Natural killer cell treated with Interleukin-12 subunit alpha and Interleukin-12 subunit beta and Interleukin-15 and Interleukin-18, amount 100 ng/mL, for 72 hours (primary cell): ENCODE measurements around the gene MAPK6. TPM values are rescaled to one million over a fixed set of nuclear protein-coding genes. Genes with fewer than 3 reads are reported as not detected.

Source experiments
- ATAC-seq, 2 donors: fragments of 150-1000 bp; cut with Tn5 transposase in 1 of 2; sonication (Bioruptor Pico), chemical (Tn5 transposase) in 1 of 2; 2 replicates each; pipeline ENCODE4 v1.10.0; 2021
- DNase-seq: peaks from one replicate; pipeline ENCODE4 v3.0.0; 2022; ENCODE audit warnings: low spot score
- H3K27ac Mint-ChIP-seq, 2 donors: 1 replicate in 1 of 2; 2 replicates in 1 of 2; pipeline ENCODE4 v1.8.0; 2022; ENCODE audit warnings: mixed read lengths in 2 of 2, mild to moderate bottlenecking in 1 of 2, moderate library complexity in 1 of 2
- H3K27me3 Mint-ChIP-seq, 2 donors: 1 replicate in 1 of 2; 2 replicates in 1 of 2; pipeline ENCODE4 v1.8.0; 2022; ENCODE audit warnings: mixed read lengths in 2 of 2
- H3K36me3 Mint-ChIP-seq: one replicate; pipeline ENCODE4 v1.8.0; 2022; ENCODE audit warnings: mixed read lengths
- H3K4me1 Mint-ChIP-seq, 2 donors: 1 replicate in 1 of 2; 2 replicates in 1 of 2; pipeline ENCODE4 v1.8.0; 2022; ENCODE audit warnings: low read depth in 2 of 2, mixed read lengths in 2 of 2, mild to moderate bottlenecking in 1 of 2
- H3K4me3 Mint-ChIP-seq: one replicate; pipeline ENCODE4 v1.8.0; 2022; ENCODE audit warnings: mixed read lengths
- H3K9me3 Mint-ChIP-seq: 2 replicates; pipeline ENCODE4 v1.8.0; 2022; ENCODE audit warnings: mixed read lengths
- total RNA-seq, 2 donors: library from RNA; stranded (reverse); gene quantifications; one replicate each; pipeline ENCODE4 v1.2.3, GENCODE V29; 2022

MAPK6 gene
- total RNA-seq, 2 donors from 2014 or later = 65.8 to 89.1 TPM

GRCh38 chr15:52102463-52102862 lies 83.4 kb downstream of the MAPK6 start:
- H3K27ac Mint-ChIP-seq = no peak overlapping the region

GRCh38 chr15:52103217-52104207 lies 84.5 kb downstream of the MAPK6 start:
- Mint-ChIP-seq H3K36me3 (no peaks in the 10 kb centered on the region), H3K9me3 (no peaks in the 10 kb centered on the region), H3K4me1 (peaks cover 5 to 6% of the 10 kb centered on the region in 2 donors), H3K27ac (no peak overlapping the region), H3K27me3 (peaks cover 1 to 6% of the 10 kb centered on the region in 2 donors), H3K4me3 (no peak overlapping the region)
- ATAC-seq = peak in 1 of 2 donors; percentile 59
- no peak for DNase-seq

More at GRCh38 chr15:52102463-52102862, 83.4 kb downstream of the MAPK6 start:
- DNase-seq (no peak), ATAC-seq (no peak)
- Mint-ChIP-seq H3K4me3 (no peak overlapping the region), H3K4me1 (peaks cover 5 to 6% of the 10 kb centered on the region in 2 donors), H3K9me3 (no peaks in the 10 kb centered on the region), H3K36me3 (no peaks in the 10 kb centered on the region), H3K27me3 (peaks cover 0 to 6% of the 10 kb centered on the region in 2 donors)

GRCh38 chr15:52104532-52105004 lies 85.5 kb downstream of the MAPK6 start:
- H3K27ac Mint-ChIP-seq = no peak overlapping the region
- peak in 1 of 2 donors; percentile 45 for ATAC-seq

GRCh38 chr15:52105846-52106245 lies 86.8 kb downstream of the MAPK6 start:
- H3K4me1 Mint-ChIP-seq = peaks cover 5 to 6% of the 10 kb centered on the region in 2 donors
- DNase-seq = no peak
- H3K27ac Mint-ChIP-seq = no peak overlapping the region
- no peak overlapping the region for H3K4me3 Mint-ChIP-seq
- ATAC-seq = no peak
- peaks cover 13 to 16% of the 10 kb centered on the region in 2 donors for H3K27me3 Mint-ChIP-seq
- no peaks in the 10 kb centered on the region for H3K36me3 Mint-ChIP-seq
- no peaks in the 10 kb centered on the region for H3K9me3 Mint-ChIP-seq

More at GRCh38 chr15:52104532-52105004, 85.5 kb downstream of the MAPK6 start:
- no peak overlapping the region for H3K4me3 Mint-ChIP-seq
- H3K27me3 Mint-ChIP-seq = peaks cover 9 to 10% of the 10 kb centered on the region in 2 donors
- no peaks in the 10 kb centered on the region for H3K9me3 Mint-ChIP-seq
- H3K36me3 Mint-ChIP-seq = no peaks in the 10 kb centered on the region
- peaks cover 5 to 6% of the 10 kb centered on the region in 2 donors for H3K4me1 Mint-ChIP-seq
- no peak for DNase-seq

GRCh38 chr15:52106641-52107040 lies 87.6 kb downstream of the MAPK6 start:
- no peaks in the 10 kb centered on the region for H3K36me3 Mint-ChIP-seq
- peaks cover 5 to 6% of the 10 kb centered on the region in 2 donors for H3K4me1 Mint-ChIP-seq
- ATAC-seq (no peak), DNase-seq (no peak)
- no peaks in the 10 kb centered on the region for H3K9me3 Mint-ChIP-seq
- H3K4me3 Mint-ChIP-seq = no peak overlapping the region
- no peak overlapping the region for H3K27ac Mint-ChIP-seq
- peaks cover 21% of the 10 kb centered on the region in 2 donors for H3K27me3 Mint-ChIP-seq

GRCh38 chr15:52107238-52107637 lies 88.2 kb downstream of the MAPK6 start:
- no peaks in the 10 kb centered on the region for H3K36me3 Mint-ChIP-seq
- H3K27ac Mint-ChIP-seq = no peak overlapping the region
- peaks cover 18 to 21% of the 10 kb centered on the region in 2 donors for H3K27me3 Mint-ChIP-seq
- no peaks in the 10 kb centered on the region for H3K9me3 Mint-ChIP-seq
- ATAC-seq = no peak
- DNase-seq = no peak
- no peak overlapping the region for H3K4me3 Mint-ChIP-seq
- peaks cover 5 to 6% of the 10 kb centered on the region in 2 donors for H3K4me1 Mint-ChIP-seq

GRCh38 chr15:52109559-52110451 lies 90.8 kb downstream of the MAPK6 start:
- no peak overlapping the region for H3K4me3 Mint-ChIP-seq
- ATAC-seq = no peak
- no peaks in the 10 kb centered on the region for H3K4me1 Mint-ChIP-seq
- no peak overlapping the region for H3K27ac Mint-ChIP-seq
- no peaks in the 10 kb centered on the region for H3K36me3 Mint-ChIP-seq
- peaks cover 18 to 29% of the 10 kb centered on the region in 2 donors for H3K27me3 Mint-ChIP-seq
- H3K9me3 Mint-ChIP-seq = no peaks in the 10 kb centered on the region
- no peak for DNase-seq

- Mint-ChIP-seq H3K4me1 (peaks cover 4 to 5% of the 10 kb centered on the region in 2 donors), H3K4me3 (peak overlapping the region; percentile 48), H3K36me3 (no peaks in the 10 kb centered on the region), H3K9me3 (no peaks in the 10 kb centered on the region), H3K27ac (no peak overlapping the region), H3K27me3 (peaks cover 21 to 29% of the 10 kb centered on the region in 2 donors)
- ATAC-seq (no peak), DNase-seq (no peak)
Observed at GRCh38 chr15:52111517-52112202, 92.6 kb downstream of the MAPK6 start.

- Mint-ChIP-seq H3K27ac (no peak overlapping the region), H3K27me3 (peaks cover 21 to 29% of the 10 kb centered on the region in 2 donors), H3K36me3 (no peaks in the 10 kb centered on the region), H3K4me1 (peaks cover 4 to 5% of the 10 kb centered on the region in 2 donors), H3K4me3 (peak overlapping the region; percentile 48), H3K9me3 (no peaks in the 10 kb centered on the region)
- DNase-seq (no peak), ATAC-seq (peak; percentile 63)
Observed at GRCh38 chr15:52112203-52112750, 93.3 kb downstream of the MAPK6 start.

- Mint-ChIP-seq H3K27ac (no peak overlapping the region), H3K27me3 (peaks cover 21 to 29% of the 10 kb centered on the region in 2 donors), H3K9me3 (no peaks in the 10 kb centered on the region), H3K36me3 (no peaks in the 10 kb centered on the region), H3K4me3 (peak overlapping the region; percentile 47), H3K4me1 (peaks cover 4 to 5% of the 10 kb centered on the region in 2 donors)
- ATAC-seq (no peak), DNase-seq (no peak)
Observed at GRCh38 chr15:52113235-52113634, 94.2 kb downstream of the MAPK6 start.

- peaks cover 4 to 5% of the 10 kb centered on the region in 2 donors for H3K4me1 Mint-ChIP-seq
- H3K27ac Mint-ChIP-seq = no peak overlapping the region
- DNase-seq (no peak), ATAC-seq (no peak)
- peak overlapping the region; percentile 47 for H3K4me3 Mint-ChIP-seq
- no peaks in the 10 kb centered on the region for H3K9me3 Mint-ChIP-seq
- peaks cover 20 to 26% of the 10 kb centered on the region in 2 donors for H3K27me3 Mint-ChIP-seq
- no peaks in the 10 kb centered on the region for H3K36me3 Mint-ChIP-seq
Observed at GRCh38 chr15:52113708-52114107, 94.7 kb downstream of the MAPK6 start.

- ATAC-seq = no peak
- H3K4me3 Mint-ChIP-seq = no peak overlapping the region
- no peak for DNase-seq
Observed at GRCh38 chr15:52114261-52115055, 95.4 kb downstream of the MAPK6 start.

More at GRCh38 chr15:52114261-52115055, 95.4 kb downstream of the MAPK6 start:
- Mint-ChIP-seq H3K27ac (no peak overlapping the region), H3K36me3 (no peaks in the 10 kb centered on the region), H3K9me3 (no peaks in the 10 kb centered on the region), H3K4me1 (peaks cover 4 to 5% of the 10 kb centered on the region in 2 donors), H3K27me3 (peaks cover 16 to 21% of the 10 kb centered on the region in 2 donors)
